Adrenal gland (tissue), 5 donors: Measurements from ENCODE around the gene SYNE1.
"Not testable (repeated sequence)": the region's sequence is repeated elsewhere in the genome, so short reads cannot be mapped to it uniquely, and the experiment has no call there.

Experiments
- CTCF ChIP-seq, 6 experiments: fragments of 450-650 bp in 4 of 6; fragments of 200-600 bp in 2 of 6; sonication (generic) in 1 of 6; IDR thresholded peaks; 1 replicate in 5 of 6; 2 replicates in 1 of 6; pipeline versions ENCODE4 v1.5.1 to v1.8.0; 2016 to 2021; ENCODE audit warnings: antibody characterized with exemption in 6 of 6, mild to moderate bottlenecking in 2 of 6, moderate library complexity in 1 of 6
- POLR2A ChIP-seq, 2 donors: fragments of 450-650 bp; IDR thresholded peaks; one replicate each; pipeline ENCODE4 v1.6.1; 2017; ENCODE audit warnings: antibody characterized with exemption in 2 of 2, mild to moderate bottlenecking in 2 of 2, moderate library complexity in 1 of 2
- donor health status: DM: no; HTN: no; CAD: no.

GRCh38 chr6:152490971-152491378 lies 146.2 kb downstream of the SYNE1 start:
- not testable (repeated sequence) for TF ChIP-seq CTCF, POLR2A (IDR thresholded peaks at IDR 0.05)
